D721Med (cell line): ENCODE data around the gene SPATA7.

Experiments used
- DNase-seq: peaks from one replicate; pipeline ENCODE4 v3.0.0; 2011; ENCODE audit warnings: low spot score; ENCODE audit not compliant: insufficient read length
- FAIRE-seq: peaks from 2 replicates; lab custom pipeline; 2011; peaks lifted over from hg19 to GRCh38; lab: Jason Lieb, UNC
- TF ChIP-seq, protein P1 (sequence below): IDR thresholded peaks from 2 replicates; pipeline ENCODE4 v1.5.1; 2012; ENCODE audit warnings: mild to moderate bottlenecking, control low read depth; ENCODE audit not compliant: insufficient read depth; ENCODE audit errors: missing control alignments

SPATA7 gene

DNA sequence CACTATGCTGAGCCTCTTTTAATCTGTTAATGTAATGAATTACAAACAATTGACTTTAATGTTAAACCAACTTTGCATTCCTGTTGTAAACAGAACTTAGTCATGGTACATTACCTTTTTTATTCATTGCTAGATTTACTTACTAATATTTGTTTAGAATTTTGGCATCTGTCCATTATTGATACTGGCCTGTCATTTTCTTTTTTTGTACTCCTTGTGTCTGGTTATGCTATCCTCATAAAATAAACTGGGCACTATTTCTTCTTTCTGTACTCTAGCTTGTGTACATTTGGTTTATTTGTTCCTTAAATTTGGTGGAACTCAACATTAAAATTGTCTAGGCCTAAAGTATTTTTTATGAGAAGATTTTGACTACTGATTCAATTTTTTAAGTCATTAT lies 32.1 kb downstream of the SPATA7 start:
- TF ChIP-seq, protein P1, sequence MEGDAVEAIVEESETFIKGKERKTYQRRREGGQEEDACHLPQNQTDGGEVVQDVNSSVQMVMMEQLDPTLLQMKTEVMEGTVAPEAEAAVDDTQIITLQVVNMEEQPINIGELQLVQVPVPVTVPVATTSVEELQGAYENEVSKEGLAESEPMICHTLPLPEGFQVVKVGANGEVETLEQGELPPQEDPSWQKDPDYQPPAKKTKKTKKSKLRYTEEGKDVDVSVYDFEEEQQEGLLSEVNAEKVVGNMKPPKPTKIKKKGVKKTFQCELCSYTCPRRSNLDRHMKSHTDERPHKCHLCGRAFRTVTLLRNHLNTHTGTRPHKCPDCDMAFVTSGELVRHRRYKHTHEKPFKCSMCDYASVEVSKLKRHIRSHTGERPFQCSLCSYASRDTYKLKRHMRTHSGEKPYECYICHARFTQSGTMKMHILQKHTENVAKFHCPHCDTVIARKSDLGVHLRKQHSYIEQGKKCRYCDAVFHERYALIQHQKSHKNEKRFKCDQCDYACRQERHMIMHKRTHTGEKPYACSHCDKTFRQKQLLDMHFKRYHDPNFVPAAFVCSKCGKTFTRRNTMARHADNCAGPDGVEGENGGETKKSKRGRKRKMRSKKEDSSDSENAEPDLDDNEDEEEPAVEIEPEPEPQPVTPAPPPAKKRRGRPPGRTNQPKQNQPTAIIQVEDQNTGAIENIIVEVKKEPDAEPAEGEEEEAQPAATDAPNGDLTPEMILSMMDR, result no peak
- DNase-seq (no peak), FAIRE-seq (no peak)

DNA sequence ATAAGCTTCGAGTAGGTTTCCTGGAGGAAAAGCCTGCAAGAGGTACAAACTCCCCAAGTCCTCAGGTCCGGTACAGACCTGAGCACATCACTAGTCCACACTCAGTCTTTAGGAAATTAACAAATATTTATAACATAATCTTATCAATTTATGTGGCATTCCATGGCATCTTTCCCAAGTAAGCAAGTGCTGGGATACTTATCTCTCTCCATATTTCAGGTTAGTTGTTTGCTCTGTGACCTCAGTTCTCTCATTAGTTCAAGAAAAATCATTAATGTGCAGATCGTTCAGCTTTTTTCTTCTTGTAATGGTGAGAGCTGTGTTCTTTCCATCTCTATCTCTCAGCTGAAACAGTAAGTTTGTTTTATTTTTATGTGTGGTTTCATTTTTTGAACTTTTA lies 34.7 kb downstream of the SPATA7 start:
- TF ChIP-seq, protein P1, result no peak
- DNase-seq, result no peak
- no peak for FAIRE-seq

DNA sequence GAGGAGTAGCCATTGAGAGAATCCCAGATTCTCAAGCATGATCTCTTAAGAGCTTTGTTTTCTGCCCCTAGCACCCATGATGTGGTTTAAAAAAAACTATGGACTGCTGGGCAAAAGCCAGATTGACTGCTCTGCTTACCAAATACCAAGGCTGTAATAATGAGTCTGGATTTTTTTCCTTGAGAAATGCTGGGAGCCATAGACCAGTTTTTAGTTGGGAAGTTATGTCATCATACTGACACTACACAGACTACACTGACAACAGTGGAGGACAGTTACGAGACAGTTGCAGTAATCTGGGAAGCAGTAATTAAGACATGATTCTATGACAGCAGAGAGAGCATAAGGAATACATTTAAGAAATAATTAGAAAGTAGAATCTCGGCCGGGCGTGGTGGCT lies 35.8 kb downstream of the SPATA7 start:
- FAIRE-seq, result no peak

DNA sequence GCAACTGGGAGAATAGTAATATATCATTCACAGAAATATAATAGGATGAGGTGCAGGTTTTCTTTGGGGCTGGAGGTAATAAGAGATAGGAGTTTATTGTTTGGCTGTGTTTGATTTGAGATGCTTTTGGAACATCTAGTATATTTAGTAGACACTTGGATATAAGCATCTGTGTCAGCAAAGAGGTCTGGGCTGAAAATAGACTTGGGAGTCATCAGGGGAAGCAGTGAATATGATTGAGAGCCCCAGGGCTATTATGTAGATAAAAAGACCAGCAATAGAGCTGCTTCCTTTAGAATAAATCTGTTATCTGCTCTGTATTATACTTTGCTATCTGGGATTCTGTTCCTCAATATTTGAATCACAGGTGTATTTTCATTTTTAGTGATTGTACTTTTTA lies 36.6 kb downstream of the SPATA7 start:
- no peak for FAIRE-seq
- no peak for DNase-seq
- TF ChIP-seq, protein P1, result no peak

More for the DNA sequence above, 35.8 kb downstream of the SPATA7 start:
- TF ChIP-seq, protein P1, result no peak
- DNase-seq, result no peak

DNA sequence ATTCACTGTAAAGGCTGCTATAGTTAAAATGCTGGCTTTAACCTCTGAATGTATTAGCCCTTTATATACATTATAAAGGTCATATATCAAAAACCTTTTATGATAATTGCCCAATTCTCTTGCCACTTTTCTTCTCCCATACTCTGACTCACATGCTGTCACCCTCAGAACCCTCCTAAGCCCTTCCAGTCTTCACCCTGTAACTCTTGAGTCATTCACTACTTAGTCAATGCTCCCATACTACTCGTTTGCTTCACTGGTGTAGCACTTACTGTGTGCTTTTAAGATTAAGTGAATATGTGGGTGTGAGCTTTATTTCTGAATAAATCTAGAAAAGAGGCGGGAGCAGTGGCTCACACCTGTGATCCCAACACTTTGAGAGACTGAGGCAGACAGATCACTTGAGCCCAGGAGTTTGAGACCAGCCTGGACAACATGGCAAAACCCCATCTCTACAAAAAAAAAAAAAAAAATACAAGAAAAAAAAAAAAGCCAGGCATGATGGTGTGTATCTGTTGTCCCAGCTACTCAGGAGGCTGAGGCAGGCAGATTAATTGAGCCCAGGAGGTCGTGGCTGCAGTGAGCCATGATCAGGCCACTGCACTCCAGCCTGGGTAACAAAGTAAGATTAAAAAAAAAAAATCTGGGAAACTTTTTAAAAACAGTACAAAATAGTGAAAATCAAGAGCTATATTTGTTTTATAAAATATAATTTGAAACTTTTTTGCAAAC lies 37.6 kb downstream of the SPATA7 start:
- FAIRE-seq (no peak), DNase-seq (no peak)
- TF ChIP-seq, protein P1, result no peak

DNA sequence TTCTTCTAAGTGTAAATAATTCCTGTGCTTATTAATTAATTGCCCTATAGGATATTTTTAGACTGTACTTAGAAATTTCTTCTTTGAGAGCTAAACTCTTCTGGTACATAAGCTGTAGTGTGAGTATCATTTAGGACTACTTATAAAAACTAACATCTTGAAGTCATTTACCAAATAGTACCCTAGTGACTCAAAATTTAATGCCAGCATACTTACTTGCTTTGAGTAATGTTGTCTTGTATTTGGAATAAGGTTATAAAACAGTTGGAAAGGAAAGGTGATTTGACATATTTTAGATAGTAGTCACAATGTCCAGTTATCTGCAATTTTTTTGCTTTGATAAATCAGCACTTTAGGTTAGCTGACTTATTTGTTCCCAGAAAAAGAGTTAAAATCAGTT lies 39.1 kb downstream of the SPATA7 start:
- TF ChIP-seq, protein P1, result no peak
- DNase-seq, result no peak
- no peak for FAIRE-seq

DNA sequence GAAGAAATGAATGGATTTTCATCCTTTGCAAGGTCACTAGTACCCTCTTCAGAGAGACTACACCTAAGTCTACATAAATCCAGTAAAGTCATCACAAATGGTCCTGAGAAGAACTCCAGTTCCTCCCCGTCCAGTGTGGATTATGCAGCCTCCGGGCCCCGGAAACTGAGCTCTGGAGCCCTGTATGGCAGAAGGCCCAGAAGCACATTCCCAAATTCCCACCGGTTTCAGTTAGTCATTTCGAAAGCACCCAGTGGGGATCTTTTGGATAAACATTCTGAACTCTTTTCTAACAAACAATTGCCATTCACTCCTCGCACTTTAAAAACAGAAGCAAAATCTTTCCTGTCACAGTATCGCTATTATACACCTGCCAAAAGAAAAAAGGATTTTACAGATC lies 40.8 kb downstream of the SPATA7 start:
- TF ChIP-seq, protein P1, result no peak
- DNase-seq, result no peak
- no peak for FAIRE-seq
